DOHH2 (cell line): ENCODE data around the gene MYOZ2.

Source experiments
- H3F3A ChIP-seq: fragments of 200-600 bp; sonication (generic), shearing (Covaris generic); 2 replicates; pipeline ENCODE4 v1.6.0; 2016; ENCODE audit warnings: antibody characterized with exemption, mild to moderate bottlenecking; ENCODE audit not compliant: control insufficient read depth, insufficient read depth
- H3K27ac ChIP-seq: fragments of 200-600 bp; sonication (generic); 2 replicates; pipeline ENCODE4 v1.5.1; 2014; ENCODE audit warnings: low read depth, mild to moderate bottlenecking, low read length, moderate library complexity
- H3K27me3 ChIP-seq: fragments of 200-600 bp; sonication (generic); 2 replicates; pipeline ENCODE4 v1.6.1; 2014; ENCODE audit warnings: mild to moderate bottlenecking, low read length, mixed read lengths; ENCODE audit not compliant: control insufficient read depth
- H3K36me3 ChIP-seq: fragments of 200-600 bp; sonication (generic); 2 replicates; pipeline ENCODE4 v1.6.1; 2014; ENCODE audit warnings: mild to moderate bottlenecking, low read length, moderate library complexity, mixed read lengths; ENCODE audit not compliant: control insufficient read depth
- H3K4me1 ChIP-seq: fragments of 200-600 bp; sonication (generic); 2 replicates; pipeline ENCODE4 v1.6.1; 2014; ENCODE audit warnings: mild to moderate bottlenecking, low read length, mixed read lengths; ENCODE audit not compliant: control insufficient read depth
- H3K4me2 ChIP-seq: fragments of 200-600 bp; sonication (generic); 2 replicates; pipeline ENCODE4 v1.6.0; 2014; ENCODE audit warnings: mild to moderate bottlenecking, low read length, moderate library complexity
- H3K4me3 ChIP-seq: fragments of 200-600 bp; sonication (generic); 2 replicates; pipeline ENCODE4 v1.5.1; 2014; ENCODE audit warnings: mild to moderate bottlenecking, low read length, mixed read lengths
- H3K79me2 ChIP-seq: fragments of 200-600 bp; sonication (generic); 2 replicates; pipeline ENCODE4 v1.6.1; 2014; ENCODE audit warnings: mild to moderate bottlenecking, low read length, mixed read lengths; ENCODE audit not compliant: control insufficient read depth
- H3K9me2 ChIP-seq: fragments of 200-600 bp; sonication (generic); replicated peaks from 2 replicates; pipeline ENCODE4 v1.6.1; 2014; ENCODE audit warnings: mild to moderate bottlenecking, low read length, mixed read lengths; ENCODE audit not compliant: control insufficient read depth
- H3K9me3 ChIP-seq: fragments of 200-600 bp; sonication (generic); 2 replicates; pipeline ENCODE4 v1.6.1; 2014; ENCODE audit warnings: antibody characterized with exemption, low read length, mixed read lengths; ENCODE audit not compliant: control insufficient read depth, insufficient read depth
- H4K20me1 ChIP-seq: fragments of 200-600 bp; sonication (generic); 2 replicates; pipeline ENCODE4 v1.6.0; 2014; ENCODE audit warnings: low read depth, mild to moderate bottlenecking, antibody characterized with exemption, low read length, moderate library complexity; ENCODE audit not compliant: control insufficient read depth, insufficient read depth
- CTCF ChIP-seq: fragments of 200-600 bp; sonication (generic); IDR thresholded peaks from one replicate; pipeline ENCODE4 v1.5.1; 2014; ENCODE audit warnings: antibody characterized with exemption, mild to moderate bottlenecking, low read depth, low read length; ENCODE audit not compliant: poor library complexity, severe bottlenecking
- EZH2phosphoT487 ChIP-seq: fragments of 200-600 bp; sonication (generic); IDR thresholded peaks from 2 replicates; pipeline ENCODE4 v1.6.1; 2017; ENCODE audit warnings: borderline replicate concordance, mild to moderate bottlenecking, antibody characterized with exemption, low read length, moderate library complexity, mixed read lengths

The MYOZ2 gene

GRCh38 chr4:119190354-119190753 lies 54.7 kb downstream of the MYOZ2 start:
- H3K4me3 ChIP-seq, result no peak overlapping the region
- H4K20me1 ChIP-seq, result no peaks in the 10 kb centered on the region
- no peaks in the 10 kb centered on the region for H3K27me3 ChIP-seq
- no peaks in the 10 kb centered on the region for H3K9me2 ChIP-seq
- no peaks in the 10 kb centered on the region for H3K79me2 ChIP-seq
- H3K4me2 ChIP-seq, result no peak overlapping the region
- no peak overlapping the region for H3K27ac ChIP-seq
- H3K9me3 ChIP-seq, result no peaks in the 10 kb centered on the region
- TF ChIP-seq CTCF (no peak), EZH2phosphoT487 (no peak)
- H3F3A ChIP-seq, result no peaks in the 10 kb centered on the region
- no peaks in the 10 kb centered on the region for H3K36me3 ChIP-seq
- H3K4me1 ChIP-seq, result peaks cover 3% of the 10 kb centered on the region

- no peaks in the 10 kb centered on the region for H3K36me3 ChIP-seq
- H3F3A ChIP-seq, result no peaks in the 10 kb centered on the region
- H3K4me1 ChIP-seq, result peaks cover 15% of the 10 kb centered on the region
These were observed 55.9 kb downstream of the MYOZ2 start for GRCh38 chr4:119191505-119191904.

GRCh38 chr4:119197772-119198212 lies 62.2 kb downstream of the MYOZ2 start:
- Histone ChIP-seq H3K36me3 (no peaks in the 10 kb centered on the region), H3K4me3 (no peak overlapping the region), H3K9me2 (no peaks in the 10 kb centered on the region), H3K27ac (no peak overlapping the region), H4K20me1 (no peaks in the 10 kb centered on the region), H3F3A (no peaks in the 10 kb centered on the region), H3K4me2 (no peak overlapping the region), H3K4me1 (peaks cover 27% of the 10 kb centered on the region), H3K9me3 (peaks cover 4% of the 10 kb centered on the region; the same call in 1 of the 2 replicates), H3K27me3 (no peaks in the 10 kb centered on the region), H3K79me2 (no peaks in the 10 kb centered on the region)
- TF ChIP-seq CTCF, result no peak
- TF ChIP-seq EZH2phosphoT487, result no peak

More at GRCh38 chr4:119191505-119191904, 55.9 kb downstream of the MYOZ2 start:
- Histone ChIP-seq H3K79me2 (no peaks in the 10 kb centered on the region), H3K4me2 (no peak overlapping the region), H4K20me1 (no peaks in the 10 kb centered on the region), H3K9me3 (peaks cover 4% of the 10 kb centered on the region; the same call in 1 of the 2 replicates), H3K27me3 (no peaks in the 10 kb centered on the region), H3K4me3 (no peak overlapping the region), H3K9me2 (no peaks in the 10 kb centered on the region), H3K27ac (no peak overlapping the region)
- TF ChIP-seq EZH2phosphoT487, result no peak
- TF ChIP-seq CTCF, result no peak
